Inflammatory macrophage (primary cell): ENCODE results near the gene CSH2.
"Not testable (repeated sequence)": the region's sequence is repeated elsewhere in the genome, so short reads cannot be mapped to it uniquely, and the experiment has no call there.

Experiments used
- DNase-seq, 2 donors: peaks; one replicate each; pipeline ENCODE4 v3.0.0-alpha.2; 2020 to 2022

CSH2 gene

DNA sequence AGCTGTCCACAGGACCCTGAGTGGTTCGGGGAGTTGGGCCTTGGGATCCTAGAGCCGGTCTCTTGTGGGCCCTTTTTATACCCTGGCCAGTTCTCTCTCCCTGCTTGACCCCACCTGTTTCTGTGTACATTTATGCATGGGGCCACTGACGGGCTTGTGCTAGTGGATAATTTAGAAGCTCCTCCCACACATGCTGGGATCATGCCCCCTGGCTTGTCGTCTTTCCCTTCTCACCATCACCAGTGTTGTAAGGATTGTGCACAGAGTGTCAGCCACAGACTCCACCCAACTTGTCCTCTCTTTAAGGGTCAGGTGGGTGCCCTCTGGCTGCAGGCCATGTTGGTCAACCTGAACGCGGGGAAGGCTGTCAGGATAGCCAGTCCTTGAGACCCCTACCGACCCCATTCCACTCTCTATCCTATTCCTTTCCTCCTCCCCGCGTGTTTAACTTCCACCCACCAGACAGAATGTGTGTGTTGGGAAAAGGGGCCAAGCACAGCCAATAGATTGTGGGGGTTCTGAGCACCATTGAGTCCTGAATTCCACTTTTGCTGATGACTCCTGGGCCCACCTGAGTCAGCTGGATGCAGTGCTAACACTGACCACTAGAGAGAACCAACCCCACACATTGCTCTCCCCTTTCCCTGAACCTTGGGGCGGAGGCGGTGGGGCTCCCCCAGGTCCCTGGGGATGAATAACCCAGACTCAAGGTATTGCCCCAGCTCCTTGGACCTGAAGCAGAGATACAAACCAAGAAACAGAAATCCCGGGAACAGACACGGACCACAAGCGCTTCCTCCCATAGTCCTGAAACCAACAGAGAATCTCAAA lies 23.3 kb upstream of the CSH2 start, which contains the start of gene CSH1:
Gene CSH1, minus strand, starts transcription at position 51 of the 831 bp plus-strand sequence. CDS start 63 bp downstream, outside the sequence.
- DNase-seq, result not testable (repeated sequence)

DNA sequence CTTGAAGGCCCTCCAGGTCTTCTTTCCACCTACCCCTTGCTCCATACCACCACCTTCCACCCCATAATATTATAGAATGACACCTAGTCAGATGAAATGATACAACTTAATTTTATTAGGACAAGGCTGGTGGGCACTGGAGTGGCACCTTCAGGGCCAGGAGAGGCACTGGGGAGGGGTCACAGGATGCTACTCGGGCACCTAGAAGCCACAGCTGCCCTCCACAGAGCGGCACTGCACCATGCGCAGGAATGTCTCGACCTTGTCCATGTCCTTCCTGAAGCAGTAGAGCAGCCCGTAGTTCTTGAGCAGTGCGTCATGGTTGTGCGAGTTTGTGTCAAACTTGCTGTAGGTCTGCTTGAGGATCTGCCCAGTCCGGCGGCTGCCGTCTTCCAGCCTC lies 21.3 kb upstream of the CSH2 start:
- not testable (repeated sequence) for DNase-seq

DNA sequence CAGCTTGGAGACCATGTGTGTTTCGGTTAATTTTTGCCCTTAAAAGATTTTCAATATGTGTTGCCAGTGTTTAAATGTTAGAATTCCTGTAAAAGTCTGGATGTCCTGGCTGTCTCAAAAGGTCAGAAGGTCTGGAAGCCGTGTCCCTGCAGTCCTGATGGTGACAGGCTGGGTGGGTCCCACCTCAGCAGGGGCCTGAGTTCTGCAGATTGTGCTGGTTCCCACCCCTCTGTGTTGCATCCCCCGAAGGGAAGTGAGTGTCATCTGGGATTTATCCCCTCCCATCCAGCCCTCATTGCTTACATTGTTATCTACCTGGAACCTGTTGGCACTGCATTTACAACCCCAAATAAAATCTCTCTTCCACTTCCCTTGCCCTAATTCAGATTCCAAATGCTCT lies 20.5 kb upstream of the CSH2 start:
- not testable (repeated sequence) for DNase-seq

DNA sequence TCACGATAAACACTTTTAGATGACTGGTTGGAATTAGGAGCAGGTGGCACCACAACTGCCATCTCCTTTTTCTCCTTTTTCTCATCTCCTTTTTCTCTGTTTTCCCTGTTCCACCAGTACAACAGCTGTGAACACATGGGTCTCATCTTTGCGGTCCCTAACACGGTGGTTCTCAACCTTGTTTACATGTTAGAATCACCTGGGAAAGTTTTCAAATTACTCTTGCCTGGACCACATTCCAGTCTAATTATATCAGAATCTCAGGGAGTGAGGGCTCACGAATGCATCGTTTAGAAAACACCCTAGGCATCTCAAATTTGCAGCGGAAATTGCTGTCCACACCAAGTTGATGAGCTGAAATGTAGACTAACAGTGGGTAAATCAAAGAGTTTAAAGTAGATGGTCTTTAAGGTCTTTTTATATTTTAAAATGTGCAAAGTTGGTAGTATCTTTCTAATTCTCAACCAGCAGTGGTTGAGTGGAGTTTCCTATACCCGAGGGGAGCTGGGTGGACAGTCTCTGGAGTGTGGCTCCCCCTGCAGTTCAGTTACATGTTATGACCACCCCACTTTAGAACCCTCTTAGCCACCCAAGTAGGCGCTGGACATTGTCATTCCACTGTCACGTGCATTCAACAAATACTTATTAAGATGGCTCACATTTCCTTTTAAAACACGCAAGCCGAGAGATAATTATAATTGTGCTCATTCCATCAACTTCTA lies 19.0 kb upstream of the CSH2 start:
- not testable (repeated sequence) for DNase-seq

DNA sequence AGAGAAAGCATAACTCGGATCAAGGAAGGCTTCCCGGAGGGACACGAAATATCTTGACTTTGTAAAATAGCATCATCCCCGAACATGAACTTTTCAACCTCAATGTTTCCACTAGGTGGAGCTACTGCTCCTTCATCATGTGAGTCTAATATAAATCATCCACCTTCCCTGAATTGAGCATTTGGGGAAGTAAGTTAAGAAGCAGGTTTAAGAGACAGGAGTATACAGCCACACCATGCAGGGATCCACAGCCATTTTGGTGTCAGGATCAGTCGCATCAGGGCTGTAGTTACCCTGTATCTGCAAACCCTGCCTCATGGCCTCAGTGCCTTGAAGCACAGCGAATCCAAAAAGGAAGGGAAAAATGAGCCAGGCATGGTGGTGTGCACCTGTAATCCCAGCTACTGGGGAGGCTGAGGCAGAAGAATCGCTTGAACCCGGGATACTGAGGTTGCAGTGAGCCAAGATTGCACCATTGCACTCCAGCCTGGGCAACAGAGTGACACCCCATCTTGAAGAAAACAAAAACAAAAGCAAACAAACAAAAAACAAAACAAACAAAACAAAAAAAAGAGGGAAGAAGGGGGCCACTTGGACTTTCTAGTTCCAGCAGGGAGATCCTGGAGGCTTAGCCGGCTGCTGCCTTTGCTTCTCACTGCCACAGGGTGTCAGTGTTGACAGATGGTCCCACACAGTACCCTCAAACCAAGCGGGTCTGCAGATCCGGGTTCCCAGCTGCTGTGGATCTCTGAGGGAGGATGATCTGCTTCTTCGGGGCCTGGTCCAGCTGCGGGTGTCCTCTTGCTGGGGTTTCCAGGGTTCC lies 15.8 kb upstream of the CSH2 start:
- peak; percentile 27 to 32 for DNase-seq

DNA sequence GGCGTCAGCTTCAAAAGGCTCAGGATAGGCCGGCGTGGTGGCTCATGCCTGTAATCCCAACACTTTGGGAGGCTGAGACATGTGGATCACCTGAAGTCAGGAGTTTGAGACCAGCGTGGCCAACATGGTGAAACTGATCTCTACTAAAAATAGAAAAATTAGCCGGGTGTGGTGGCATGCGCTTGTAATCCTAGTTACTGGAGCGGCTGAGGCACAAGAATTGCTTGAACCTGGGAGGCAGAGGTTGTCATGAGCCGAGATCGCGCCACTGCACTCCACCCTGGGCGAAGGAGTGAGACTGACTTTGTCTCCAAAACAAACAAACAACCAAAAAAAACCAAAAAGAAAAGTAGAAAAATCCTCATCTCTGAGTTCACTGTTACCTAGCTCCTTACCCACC lies 11.6 kb upstream of the CSH2 start:
- not testable (repeated sequence) for DNase-seq

DNA sequence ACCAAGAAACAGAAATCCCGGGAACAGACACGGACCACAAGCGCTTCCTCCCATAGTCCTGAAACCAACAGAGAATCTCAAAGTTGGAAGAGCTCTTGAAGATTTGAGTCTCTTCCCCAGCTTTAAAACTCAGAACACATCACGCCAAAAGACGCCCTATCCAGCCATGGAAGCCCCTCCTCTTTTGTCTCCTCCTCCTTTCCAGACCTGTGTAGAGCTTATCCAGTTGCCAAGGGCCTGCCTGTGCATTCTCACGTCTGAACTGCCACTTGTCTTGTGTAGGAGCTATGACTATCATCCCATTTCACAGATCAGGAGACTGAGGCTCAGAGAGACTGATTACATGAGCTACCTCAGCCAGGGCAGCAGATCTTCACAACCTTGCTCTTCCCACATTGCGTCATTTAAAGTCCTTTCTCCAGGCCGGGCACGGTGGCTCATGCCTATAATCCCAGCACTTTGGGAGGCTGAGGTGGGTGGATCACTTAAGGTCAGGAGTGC lies 9.2 kb upstream of the CSH2 start:
- not testable (repeated sequence) for DNase-seq

DNA sequence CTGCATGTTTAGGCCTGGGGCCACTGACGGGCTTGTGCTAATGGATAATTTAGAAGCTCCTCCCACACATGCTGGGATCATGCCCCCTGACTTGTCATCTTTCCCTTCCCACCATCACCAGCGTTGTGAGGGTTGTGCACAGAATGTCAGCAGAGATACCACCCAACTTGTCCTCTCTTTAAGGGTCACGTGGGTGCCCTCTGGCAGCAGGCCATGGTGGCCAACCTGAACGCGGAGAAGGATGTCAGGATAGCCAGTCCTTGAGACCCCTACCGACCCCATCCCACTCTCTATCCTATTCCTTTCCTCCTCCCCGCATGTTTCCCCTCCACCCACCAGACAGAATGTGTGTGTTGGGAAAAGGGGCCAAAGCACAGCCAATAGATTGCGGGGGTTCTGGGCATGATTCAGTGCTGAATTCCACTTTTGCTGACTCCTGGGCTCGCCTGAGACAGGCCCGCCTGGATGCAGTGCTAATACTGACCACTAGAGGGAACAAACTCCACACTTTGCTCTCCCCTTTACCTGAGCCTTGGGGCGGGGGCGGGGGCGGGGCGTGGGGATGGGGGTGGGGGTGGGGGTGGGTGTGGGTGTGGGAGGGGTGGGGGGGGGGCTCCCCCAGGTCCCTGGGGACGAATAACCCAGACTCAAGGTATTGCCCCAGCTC lies 8.6 kb upstream of the CSH2 start, which contains the start of gene GH2:
Gene GH2, minus strand, starts transcription at position 10 of the 667 bp plus-strand sequence. CDS start 143 bp downstream, outside the sequence.
- DNase-seq, result peak; percentile 48 to 51

DNA sequence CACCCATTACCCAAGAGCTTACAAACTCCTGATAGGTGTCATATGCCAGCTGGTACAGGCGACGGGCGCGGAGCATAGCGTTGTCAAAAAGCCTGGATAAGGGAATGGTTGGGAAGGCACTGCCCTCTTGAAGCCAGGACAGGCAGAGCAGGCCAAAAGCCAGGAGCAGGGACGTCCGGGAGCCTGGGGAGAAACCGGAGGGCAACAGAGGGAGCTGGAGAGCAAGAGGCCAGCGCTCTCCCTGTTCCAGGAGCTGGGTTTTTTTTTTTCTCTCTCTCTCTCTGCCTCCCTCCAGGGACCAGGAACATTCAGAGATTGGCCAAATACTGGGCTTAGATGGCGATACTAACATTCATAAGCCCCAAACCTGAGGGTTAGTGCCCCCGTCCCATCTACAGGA lies 7.9 kb upstream of the CSH2 start:
- not testable (repeated sequence) for DNase-seq

DNA sequence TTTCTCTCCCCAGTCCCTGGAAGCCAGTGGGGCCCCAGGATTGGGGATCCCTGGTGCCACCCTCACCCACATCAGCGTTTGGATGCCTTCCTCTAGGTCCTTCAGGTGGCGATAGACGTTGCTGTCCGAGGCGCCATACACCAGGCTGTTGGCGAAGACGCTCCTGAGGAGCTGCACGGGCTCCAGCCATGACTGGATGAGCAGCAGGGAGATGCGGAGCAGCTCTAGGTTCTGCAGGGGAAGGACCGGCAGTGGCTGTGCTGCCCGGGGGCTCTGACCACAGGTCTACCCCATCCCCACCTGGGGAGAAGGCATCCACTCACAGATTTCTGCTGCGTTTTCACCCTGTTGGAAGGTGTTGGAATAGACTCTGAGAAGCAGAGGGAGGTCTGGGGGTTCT lies 7.2 kb upstream of the CSH2 start:
- DNase-seq, result no peak

DNA sequence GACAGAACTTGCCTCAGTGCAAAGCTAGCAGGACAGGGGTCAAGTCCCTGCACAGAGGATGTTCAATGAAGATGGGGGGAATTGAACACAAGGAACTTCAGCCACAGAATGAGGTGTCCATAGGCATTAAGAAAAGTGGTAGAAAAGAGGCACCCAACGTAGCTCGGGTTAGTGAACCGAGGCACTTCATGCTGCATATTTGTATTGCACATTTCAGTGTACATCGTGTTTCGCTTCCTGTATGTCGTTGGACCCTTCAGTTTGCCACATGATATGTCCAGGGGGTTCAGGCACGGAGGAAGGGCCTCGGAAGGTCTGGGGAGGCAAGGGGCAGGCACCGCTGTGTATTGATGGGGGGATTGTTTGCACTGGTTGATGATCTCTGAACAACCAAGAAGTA lies 4.9 kb upstream of the CSH2 start:
- not testable (repeated sequence) for DNase-seq

DNA sequence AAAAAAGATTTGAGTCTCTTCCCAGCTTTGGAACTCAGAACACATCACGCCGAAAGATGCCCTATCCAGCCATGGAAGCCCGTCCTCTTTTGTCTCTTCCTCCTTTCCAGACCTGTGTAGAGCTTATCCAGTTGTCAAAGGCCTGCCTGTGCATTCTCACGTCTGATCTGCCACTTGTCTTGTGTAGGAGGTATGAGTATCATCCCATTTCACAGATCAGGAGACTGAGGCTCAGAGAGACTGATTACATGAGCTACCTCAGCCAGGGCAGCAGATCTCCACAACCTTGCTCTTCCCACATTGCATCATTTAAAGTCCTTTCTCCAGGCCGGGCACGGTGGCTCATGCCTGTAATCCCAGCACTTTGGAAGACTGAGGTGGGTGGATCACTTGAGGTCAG lies 1.2 kb upstream of the CSH2 start:
- not testable (repeated sequence) for DNase-seq

DNA sequence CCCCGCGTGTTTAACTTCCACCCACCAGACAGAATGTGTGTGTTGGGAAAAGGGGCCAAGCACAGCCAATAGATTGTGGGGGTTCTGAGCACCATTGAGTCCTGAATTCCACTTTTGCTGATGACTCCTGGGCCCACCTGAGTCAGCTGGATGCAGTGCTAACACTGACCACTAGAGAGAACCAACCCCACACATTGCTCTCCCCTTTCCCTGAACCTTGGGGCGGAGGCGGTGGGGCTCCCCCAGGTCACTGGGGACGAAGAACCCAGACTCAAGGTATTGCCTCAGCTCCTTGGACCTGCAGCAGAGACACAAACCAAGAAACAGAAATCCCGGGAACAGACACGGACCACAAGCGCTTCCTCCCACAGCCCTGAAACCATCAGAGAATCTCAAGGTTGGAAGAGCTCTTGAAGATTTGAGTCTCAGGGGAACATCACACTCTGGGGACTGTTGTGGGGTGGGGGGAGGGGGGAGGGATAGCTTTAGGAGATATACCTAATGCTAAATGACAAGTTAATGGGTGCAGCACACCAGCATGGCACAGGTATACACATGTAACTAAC lies 667 bp upstream of the CSH2 start:
- not testable (repeated sequence) for DNase-seq

DNA sequence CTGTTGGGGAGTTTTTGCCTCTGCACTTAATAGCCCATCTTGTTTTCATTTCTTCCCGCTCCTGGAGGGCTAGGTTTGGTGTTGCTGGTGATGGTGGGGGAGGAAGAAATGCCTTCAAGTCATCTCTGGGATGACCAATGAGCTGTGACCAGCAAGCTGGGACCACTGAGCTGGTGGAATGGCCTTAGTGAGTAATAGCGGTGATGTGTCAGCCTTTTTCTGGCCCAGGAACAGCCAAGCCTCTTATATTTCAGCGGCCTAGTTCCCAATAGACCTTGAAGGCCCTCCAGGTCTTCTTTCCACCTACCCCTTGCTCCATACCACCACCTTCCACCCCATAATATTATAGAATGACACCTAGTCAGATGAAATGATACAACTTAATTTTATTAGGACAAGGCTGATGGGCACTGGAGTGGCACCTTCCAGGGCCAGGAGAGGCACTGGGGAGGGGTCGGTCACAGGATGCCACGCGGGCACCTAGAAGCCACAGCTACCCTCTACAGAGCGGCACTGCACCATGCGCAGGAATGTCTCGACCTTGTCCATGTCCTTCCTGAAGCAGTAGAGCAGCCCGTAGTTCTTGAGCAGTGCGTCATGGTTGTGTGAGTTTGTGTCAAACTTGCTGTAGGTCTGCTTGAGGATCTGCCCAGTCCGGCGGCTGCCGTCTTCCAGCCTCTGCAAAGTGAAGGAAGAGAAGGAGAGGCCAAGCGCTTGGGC lies 1.7 kb downstream of the CSH2 start:
- DNase-seq, result not testable (repeated sequence)

DNA sequence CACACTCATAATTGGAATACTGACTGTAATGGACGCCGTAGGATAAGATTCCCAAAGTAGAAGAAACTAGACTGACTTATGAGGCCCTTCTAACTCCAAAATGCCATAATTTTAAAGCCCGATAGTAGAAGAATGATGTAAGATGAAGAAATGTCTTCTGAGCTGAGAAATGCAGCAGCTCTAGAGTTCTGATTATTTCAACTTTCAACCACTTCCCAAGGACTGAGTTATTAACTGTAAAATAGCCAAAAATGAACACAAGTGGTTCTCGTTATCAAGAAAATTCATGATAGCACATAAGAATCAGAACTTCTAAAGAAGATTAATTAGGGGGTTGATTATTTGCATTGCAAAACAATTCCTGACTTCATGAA lies 3.2 kb downstream of the CSH2 start:
- not testable (repeated sequence) for DNase-seq

DNA sequence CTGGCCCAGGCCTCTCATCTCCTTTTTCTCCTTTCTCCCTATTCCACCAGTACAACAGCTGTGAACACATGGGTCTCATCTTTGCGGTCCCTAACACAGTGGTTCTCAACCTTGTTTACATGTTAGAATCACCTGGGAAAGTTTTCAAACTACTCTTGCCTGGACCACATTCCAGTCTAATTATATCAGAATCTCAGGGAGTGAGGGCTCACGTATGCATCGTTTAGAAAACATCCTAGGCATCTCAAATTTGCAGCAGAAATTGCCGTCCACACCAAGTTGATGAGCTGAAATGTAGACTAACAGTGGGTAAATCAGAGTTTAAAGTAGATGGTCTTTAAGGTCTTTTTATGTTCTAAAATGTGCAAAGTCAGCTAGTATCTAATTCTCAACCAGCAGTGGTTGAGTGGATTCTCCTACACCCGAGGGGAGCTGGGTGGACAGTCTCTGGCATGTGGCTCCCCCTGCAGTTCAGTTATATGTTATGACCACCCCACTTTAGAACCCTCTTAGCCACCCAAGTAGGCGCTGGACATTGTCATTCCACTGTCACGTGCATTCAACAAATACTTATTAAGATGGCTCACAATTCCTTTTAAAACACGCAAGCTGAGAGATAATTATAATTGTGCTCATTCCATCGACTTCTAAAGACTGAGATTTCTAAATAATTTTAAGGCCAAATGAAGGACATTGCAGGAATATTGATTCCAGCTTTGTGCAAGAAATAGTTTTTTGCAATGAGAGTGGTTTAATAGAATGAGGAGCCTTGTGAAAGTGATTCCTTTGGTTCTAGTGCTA lies 3.8 kb downstream of the CSH2 start:
- DNase-seq, result not testable (repeated sequence)

DNA sequence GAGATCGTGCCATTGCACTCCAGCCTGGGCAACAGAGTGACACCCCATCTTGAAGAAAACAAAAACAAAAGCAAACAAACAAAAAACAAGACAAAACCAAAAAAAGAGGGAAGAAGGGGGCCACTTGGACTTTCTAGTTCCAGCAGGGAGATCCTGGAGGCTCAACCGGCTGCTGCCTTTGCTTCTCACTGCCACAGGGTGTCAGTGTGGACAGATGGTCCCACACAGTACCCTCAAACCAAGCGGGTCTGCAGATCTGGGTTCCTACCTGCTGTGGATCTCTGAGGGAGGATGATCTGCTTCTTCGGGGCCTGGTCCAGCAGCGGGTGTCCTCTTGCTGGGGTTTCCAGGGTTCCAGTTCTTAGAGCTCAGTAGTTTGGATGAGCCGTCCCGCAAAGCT lies 6.9 kb downstream of the CSH2 start:
- peak in 1 of 2 donors; percentile 10 for DNase-seq

DNA sequence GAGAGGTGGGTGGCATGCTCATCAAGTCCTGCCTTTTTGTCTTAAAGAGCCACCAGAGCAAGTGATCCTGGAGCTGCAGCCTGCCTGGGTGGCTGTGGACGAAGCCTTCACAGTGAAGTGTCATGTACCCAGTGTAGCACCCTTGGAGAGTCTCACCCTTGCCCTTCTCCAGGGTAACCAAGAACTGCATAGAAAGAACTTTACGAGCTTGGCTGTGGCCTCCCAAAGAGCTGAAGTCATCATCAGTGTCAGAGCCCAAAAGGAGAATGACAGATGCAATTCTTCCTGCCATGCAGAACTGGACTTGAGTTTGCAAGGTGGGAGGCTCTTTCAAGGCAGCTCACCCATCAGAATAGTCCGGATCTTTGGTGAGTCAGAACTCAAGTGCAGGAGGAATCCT lies 14.2 kb downstream of the CSH2 start:
- no peak for DNase-seq

DNA sequence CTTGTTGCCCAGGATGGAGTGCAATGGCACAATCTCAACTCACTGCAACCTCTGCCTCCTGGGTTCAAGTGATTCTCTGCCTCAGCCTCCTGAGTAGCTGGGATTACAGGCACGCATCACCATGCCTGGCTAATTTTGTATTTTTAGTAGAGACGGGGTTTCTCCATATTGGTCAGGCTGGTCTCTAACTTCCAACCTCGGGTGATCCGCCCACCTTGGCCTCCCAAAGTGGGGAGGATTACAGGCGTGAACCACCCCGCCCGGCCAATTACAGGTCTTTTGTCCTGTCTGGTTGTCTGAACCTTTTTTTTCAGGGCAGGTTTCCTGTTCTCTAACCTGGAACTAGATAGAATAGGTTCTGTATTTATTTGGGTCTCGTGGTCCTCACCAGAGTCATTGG lies 17.1 kb downstream of the CSH2 start:
- DNase-seq, result not testable (repeated sequence)

DNA sequence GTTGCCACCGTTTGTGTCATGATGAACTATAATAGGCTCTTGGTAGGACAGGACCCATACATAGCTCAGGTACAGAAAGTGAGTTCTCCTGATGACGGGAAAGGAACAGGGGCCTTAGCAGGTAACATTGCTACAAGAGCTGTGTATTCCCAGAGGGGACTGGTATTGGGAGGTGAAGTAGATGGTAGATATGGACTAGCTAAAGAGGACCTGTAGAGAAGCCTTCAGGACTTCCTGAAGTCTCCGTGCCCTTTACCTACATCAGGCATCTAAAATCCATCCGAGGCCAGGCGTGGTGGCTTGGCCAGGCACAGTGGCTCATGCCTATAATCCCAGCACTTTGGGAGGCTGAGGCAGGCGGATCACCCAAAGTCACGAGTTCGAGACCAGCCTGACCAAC lies 18.3 kb downstream of the CSH2 start:
- no peak for DNase-seq
